Ishikawa (cell line): ENCODE data around the gene RPP30.

Experiments
- CEBPB ChIP-seq: IDR thresholded peaks from 2 replicates; pipeline ENCODE4 v1.6.1; 2012
- CREB1 ChIP-seq: IDR thresholded peaks from 2 replicates; pipeline ENCODE4 v1.6.1; 2012; ENCODE audit warnings: low read depth
- EGR1 ChIP-seq: IDR thresholded peaks from 2 replicates; pipeline ENCODE4 v1.6.1; 2012
- EP300 ChIP-seq: IDR thresholded peaks from 2 replicates; pipeline ENCODE4 v1.6.1; 2012; ENCODE audit warnings: borderline replicate concordance
- FOXM1 ChIP-seq: IDR thresholded peaks from 2 replicates; pipeline ENCODE4 v1.6.1; 2012; ENCODE audit warnings: low read depth, borderline replicate concordance
- NFIC ChIP-seq: IDR thresholded peaks from 2 replicates; pipeline ENCODE4 v1.6.1; 2012
- RAD21 ChIP-seq: IDR thresholded peaks from 2 replicates; pipeline ENCODE4 v1.6.1; 2012; ENCODE audit warnings: low read depth
- TAF1 ChIP-seq: IDR thresholded peaks from 2 replicates; pipeline ENCODE4 v1.6.1; 2012; ENCODE audit warnings: low read depth, mild to moderate bottlenecking
- TCF12 ChIP-seq: IDR thresholded peaks from 2 replicates; pipeline ENCODE4 v1.6.1; 2012; ENCODE audit warnings: low read depth
- TEAD4 ChIP-seq: IDR thresholded peaks from 2 replicates; pipeline ENCODE4 v1.6.1; 2012
- YY1 ChIP-seq: IDR thresholded peaks from 2 replicates; pipeline ENCODE4 v1.6.1; 2012; ENCODE audit warnings: low read depth
- ZBTB7A ChIP-seq: IDR thresholded peaks from 2 replicates; pipeline ENCODE4 v1.6.1; 2012; ENCODE audit warnings: low read depth
- TF ChIP-seq, protein P1 (sequence below): IDR thresholded peaks from 2 replicates; pipeline ENCODE4 v1.6.1; 2012
- TF ChIP-seq, protein P2 (sequence below): IDR thresholded peaks from 2 replicates; pipeline ENCODE4 v1.6.1; 2012
- TF ChIP-seq, protein P3 (sequence below): IDR thresholded peaks from 2 replicates; pipeline ENCODE4 v1.6.1; 2012; ENCODE audit warnings: low read depth, mild to moderate bottlenecking

RPP30 gene

DNA sequence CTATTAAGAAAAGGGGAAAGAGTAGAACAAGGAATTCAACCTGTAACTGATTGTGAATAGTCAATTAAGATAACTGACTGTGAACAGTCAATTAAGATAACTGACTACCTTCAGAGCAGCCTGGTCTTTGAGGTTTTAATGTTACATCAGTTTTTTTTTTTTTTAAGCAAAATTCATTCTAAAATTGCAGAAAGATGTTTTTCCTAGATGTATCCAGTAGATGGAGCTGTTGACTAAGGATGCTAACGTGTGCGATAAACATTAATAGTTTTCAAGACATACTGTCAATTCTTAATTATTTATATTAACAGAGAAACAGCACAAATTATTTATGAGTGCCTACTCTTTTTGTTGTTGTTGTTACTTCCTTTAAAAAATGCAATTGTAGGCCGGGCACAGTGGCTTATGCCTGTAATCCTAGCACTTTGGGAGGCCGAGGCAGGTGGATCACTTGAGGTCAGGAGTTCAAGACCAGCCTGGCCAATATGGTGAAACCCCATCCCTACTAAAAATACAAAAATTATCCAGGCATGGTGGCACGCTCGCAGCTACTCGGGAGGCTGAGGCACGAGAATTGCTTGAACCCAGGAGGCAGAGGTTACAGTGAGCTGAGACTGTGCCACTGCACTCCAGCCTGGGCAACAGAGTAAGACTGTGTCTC is 8.4 kb downstream of the RPP30 start:
- TF ChIP-seq RAD21 = peak; percentile 68

DNA sequence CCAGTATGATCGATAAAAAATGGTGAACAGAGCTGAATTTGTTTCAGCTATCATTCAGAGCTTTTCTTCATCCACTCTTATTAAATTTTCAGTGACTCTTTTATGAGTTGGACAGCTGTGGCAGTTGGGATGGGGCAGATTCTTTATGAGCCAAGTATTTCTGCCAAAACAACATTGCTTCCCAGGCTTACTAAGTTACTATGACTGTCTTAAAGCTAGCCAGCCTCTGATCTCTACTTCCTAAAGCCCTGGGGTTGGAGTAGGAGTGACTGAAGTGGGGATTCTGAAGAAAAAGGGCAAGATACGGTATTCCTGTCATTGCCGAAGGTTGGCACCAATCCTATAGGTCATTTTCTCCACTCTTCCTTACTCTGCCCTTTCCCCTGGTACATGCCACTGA is 12.7 kb downstream of the RPP30 start:
- TF ChIP-seq FOXM1 (no peak), TCF12 (no peak), EGR1 (no peak), NFIC (no peak), RAD21 (no peak), CEBPB (no peak), EP300 (no peak), YY1 (no peak), TAF1 (no peak), CREB1 (no peak)
- TF ChIP-seq, protein P1, sequence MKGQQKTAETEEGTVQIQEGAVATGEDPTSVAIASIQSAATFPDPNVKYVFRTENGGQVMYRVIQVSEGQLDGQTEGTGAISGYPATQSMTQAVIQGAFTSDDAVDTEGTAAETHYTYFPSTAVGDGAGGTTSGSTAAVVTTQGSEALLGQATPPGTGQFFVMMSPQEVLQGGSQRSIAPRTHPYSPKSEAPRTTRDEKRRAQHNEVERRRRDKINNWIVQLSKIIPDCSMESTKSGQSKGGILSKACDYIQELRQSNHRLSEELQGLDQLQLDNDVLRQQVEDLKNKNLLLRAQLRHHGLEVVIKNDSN = no peak
- TF ChIP-seq, protein P2, sequence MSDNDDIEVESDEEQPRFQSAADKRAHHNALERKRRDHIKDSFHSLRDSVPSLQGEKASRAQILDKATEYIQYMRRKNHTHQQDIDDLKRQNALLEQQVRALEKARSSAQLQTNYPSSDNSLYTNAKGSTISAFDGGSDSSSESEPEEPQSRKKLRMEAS = no peak
- TF ChIP-seq, protein P3, sequence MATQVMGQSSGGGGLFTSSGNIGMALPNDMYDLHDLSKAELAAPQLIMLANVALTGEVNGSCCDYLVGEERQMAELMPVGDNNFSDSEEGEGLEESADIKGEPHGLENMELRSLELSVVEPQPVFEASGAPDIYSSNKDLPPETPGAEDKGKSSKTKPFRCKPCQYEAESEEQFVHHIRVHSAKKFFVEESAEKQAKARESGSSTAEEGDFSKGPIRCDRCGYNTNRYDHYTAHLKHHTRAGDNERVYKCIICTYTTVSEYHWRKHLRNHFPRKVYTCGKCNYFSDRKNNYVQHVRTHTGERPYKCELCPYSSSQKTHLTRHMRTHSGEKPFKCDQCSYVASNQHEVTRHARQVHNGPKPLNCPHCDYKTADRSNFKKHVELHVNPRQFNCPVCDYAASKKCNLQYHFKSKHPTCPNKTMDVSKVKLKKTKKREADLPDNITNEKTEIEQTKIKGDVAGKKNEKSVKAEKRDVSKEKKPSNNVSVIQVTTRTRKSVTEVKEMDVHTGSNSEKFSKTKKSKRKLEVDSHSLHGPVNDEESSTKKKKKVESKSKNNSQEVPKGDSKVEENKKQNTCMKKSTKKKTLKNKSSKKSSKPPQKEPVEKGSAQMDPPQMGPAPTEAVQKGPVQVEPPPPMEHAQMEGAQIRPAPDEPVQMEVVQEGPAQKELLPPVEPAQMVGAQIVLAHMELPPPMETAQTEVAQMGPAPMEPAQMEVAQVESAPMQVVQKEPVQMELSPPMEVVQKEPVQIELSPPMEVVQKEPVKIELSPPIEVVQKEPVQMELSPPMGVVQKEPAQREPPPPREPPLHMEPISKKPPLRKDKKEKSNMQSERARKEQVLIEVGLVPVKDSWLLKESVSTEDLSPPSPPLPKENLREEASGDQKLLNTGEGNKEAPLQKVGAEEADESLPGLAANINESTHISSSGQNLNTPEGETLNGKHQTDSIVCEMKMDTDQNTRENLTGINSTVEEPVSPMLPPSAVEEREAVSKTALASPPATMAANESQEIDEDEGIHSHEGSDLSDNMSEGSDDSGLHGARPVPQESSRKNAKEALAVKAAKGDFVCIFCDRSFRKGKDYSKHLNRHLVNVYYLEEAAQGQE = no peak

DNA sequence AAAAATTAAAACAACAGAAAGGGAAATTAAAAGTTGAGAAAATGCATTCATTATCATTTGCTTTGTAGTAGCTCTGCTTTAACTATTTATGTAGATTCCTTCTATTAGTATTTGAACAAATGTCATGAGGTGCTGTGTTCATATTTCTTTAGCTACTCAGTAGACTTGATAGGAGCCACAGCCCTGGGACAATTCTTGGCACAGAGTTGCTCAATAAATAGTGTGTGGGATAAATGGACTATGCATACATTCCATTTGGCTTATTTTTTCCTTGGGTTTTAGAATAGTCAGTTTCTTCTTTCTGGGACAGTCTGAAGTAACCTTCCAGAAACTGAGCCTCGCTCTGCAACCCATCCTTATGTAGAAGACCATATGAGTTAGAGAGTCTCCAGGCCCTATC is 13.4 kb downstream of the RPP30 start:
- TF ChIP-seq TAF1 = no peak
- no peak for TF ChIP-seq TCF12
- TF ChIP-seq CREB1 = no peak
- TF ChIP-seq FOXM1 = no peak
- no peak for TF ChIP-seq NFIC
- TF ChIP-seq EGR1 = no peak
- TF ChIP-seq CEBPB = no peak
- no peak for TF ChIP-seq YY1
- TF ChIP-seq TEAD4 = no peak
- TF ChIP-seq RAD21 = no peak

DNA sequence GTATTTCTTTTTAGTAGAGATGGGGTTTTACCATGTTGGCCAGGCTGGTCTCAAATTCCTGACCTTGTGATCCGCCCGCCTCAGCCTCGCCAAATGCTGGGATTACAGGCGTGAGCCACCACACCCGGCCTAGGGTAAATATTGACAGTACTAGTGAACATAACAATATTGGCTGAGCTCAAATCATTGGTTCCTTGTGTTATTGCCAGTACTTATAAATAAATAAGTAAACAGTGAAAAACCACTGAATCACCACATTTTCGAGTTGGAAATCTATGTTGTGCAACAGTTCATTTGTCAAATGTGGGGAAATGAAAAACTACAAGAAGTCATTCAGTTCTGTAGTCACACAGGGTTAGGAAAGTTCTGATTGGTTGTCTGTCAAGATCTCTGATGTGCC is 15.8 kb downstream of the RPP30 start:
- TF ChIP-seq ZBTB7A = no peak

DNA sequence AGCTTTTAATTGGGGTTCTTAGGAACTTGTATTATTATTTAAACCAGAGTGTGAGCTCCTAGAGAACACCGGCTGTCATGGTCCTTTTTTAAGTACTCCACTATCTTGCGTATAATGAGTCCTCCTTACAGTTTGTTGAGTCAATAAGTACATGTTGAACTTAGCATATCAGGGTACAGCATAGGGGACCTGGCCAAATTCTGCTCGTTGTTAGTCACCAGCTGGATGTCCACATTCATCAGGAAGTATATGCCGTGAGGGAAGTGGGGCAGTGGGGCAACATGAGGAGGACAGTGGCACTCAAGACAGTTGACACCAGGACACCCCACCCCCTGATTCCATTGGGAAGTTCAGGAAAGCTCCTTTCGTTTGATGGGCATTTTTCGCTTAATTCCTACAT is 16.6 kb downstream of the RPP30 start:
- TF ChIP-seq FOXM1 = no peak
- TF ChIP-seq, protein P3 = no peak
- no peak for TF ChIP-seq ZBTB7A
- no peak for TF ChIP-seq EP300
- no peak for TF ChIP-seq NFIC
- no peak for TF ChIP-seq CEBPB
- no peak for TF ChIP-seq EGR1
- TF ChIP-seq YY1 = no peak
- TF ChIP-seq TEAD4 = no peak
- no peak for TF ChIP-seq TAF1
- no peak for TF ChIP-seq TCF12
- no peak for TF ChIP-seq RAD21
- no peak for TF ChIP-seq CREB1
- TF ChIP-seq, protein P2 = no peak
- TF ChIP-seq, protein P1 = no peak

DNA sequence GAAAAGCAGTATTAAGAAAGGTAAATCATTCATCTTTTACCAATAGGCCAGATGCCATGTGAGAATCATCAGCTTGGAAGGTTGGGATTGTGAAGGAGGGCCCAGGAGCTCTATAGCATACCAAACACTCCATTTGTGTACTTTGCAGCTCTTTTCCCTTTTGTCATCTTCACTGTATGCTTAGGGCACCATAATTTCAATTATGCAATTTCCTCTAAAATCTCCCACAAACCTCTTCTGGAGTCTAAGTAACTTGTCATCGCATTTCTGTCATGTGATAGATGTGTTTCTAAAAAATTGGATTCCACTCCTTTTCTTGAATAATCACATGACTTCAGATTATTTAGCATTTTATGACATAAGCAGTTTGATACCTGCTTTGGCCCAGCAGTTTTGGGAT is 17.9 kb downstream of the RPP30 start:
- TF ChIP-seq ZBTB7A = no peak
- TF ChIP-seq EP300 = no peak
- TF ChIP-seq, protein P1 = no peak
- TF ChIP-seq RAD21 = no peak
- TF ChIP-seq, protein P2 = no peak
- no peak for TF ChIP-seq TEAD4
- TF ChIP-seq EGR1 = no peak
